IPS-18c (cell line): Measurements from ENCODE around the gene FRG1.
"Not testable (repeated sequence)": the region's sequence is repeated elsewhere in the genome, so short reads cannot be mapped to it uniquely, and the experiment has no call there.

Source experiments
- H3K4me3 ChIP-seq: 2 replicates; pipeline ENCODE4 v1.7.0; 2013; ENCODE audit warnings: low read depth, mild to moderate bottlenecking, low read length, moderate library complexity; ENCODE audit not compliant: insufficient read depth
- H3K9me3 ChIP-seq: one replicate; pipeline ENCODE4 v1.6.1; 2013; ENCODE audit warnings: mild to moderate bottlenecking, low read length, moderate library complexity; ENCODE audit not compliant: control insufficient read depth, insufficient read depth

The FRG1 gene

DNA sequence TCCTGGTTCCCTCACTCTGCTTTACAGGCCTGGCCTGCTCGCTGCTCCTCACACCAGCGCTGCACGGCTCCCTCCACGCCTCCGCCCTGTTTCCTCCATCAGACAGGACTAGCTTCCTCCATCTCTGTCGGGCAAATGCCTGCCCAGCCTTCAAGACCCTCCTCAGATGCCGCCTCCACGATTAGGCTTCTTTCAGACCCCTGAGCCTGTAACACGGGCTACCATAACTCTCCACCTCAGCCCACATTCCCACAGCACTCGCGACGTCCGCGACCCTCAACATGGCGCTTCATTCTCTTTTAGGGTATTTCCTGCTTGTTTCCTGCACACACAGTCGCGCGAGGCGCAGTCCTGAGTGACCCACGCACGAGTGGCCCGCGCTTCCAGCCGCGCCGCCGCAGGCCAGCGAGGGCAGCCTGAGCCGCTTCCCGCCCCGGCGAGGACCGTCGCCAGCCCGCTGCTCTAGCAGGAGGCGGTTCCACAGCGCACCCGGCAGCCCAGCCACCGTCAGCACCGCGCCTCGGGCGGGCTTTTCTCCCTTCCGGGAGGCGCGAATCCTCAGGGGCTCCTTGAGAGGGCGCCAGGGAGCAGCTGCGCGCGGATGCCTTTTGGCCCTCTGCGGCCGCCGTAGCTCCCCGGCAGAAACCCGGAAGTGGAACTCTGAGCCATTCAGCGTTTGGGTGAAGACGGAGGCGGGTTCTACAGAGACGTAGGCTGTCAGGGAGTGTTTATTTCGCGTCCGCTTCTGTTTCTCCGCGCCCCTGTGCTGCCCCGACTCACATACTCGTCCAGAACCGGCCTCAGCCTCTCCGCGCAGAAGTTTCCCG is at the start of gene FRG1:
FRG1 (plus strand) TSS at position 695 of the 827 bp plus-strand sequence. CDS start 138 bp downstream, outside the sequence.
- no peaks in the 10 kb centered on the region for H3K9me3 ChIP-seq
- peak within 1 kb of the TSS; percentile 83 for H3K4me3 ChIP-seq

- Histone ChIP-seq H3K4me3 (no peak overlapping the region), H3K9me3 (no peaks in the 10 kb centered on the region)
Measured at GRCh38 chr4:189897667-189898066, 43.0 kb upstream of the FRG1 start.

- not testable (repeated sequence) for H3K9me3 ChIP-seq, H3K4me3 ChIP-seq
Measured at GRCh38 chr4:189899481-189900015, 41.1 kb upstream of the FRG1 start.

GRCh38 chr4:189904420-189905027 is 36.1 kb upstream of the FRG1 start:
- not testable (repeated sequence) for H3K9me3 ChIP-seq

GRCh38 chr4:189912170-189912569 is 28.5 kb upstream of the FRG1 start:
- no peaks in the 10 kb centered on the region for H3K9me3 ChIP-seq

More at GRCh38 chr4:189904420-189905027, 36.1 kb upstream of the FRG1 start:
- H3K4me3 ChIP-seq = not testable (repeated sequence)

DNA sequence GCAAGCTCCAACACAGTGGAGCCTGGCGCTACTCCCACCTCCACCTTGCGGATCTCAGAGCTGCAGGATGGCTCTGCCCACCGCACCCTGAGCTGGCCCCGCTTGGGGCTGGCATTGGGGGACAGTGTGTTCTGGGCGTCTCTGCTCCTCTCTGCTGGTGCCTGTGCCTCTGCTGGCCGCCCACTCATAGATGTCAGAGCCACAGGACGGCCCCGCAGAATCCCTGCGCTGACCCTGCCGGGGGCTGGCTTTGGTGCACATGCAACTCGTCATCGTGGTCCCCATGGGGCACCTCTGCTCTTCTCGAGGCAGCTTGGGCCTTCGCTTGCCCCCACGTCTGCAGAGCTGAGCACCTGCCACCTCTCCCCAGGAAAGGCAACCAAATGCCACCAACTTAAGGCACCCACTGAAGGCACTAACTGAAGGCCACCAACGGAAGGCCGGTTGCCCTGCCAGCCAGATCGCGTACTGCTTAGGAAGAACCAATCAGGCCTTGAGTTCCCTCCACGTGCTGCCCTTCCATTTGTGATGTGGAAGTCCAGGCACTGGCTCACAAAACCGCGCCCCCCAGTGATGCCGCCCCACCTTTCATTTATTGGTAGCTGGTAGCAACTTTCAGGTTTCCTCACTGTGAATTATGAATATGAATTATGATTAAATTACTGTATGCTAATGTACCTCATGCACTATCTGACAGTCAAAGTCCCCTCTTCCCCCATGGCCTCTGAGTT is 23.3 kb upstream of the FRG1 start:
- no peaks in the 10 kb centered on the region for H3K9me3 ChIP-seq
- H3K4me3 ChIP-seq = no peak overlapping the region

More at GRCh38 chr4:189912170-189912569, 28.5 kb upstream of the FRG1 start:
- H3K4me3 ChIP-seq = no peak overlapping the region

- no peaks in the 10 kb centered on the region for H3K9me3 ChIP-seq
- no peak overlapping the region for H3K4me3 ChIP-seq
Measured at GRCh38 chr4:189921058-189921457, 19.6 kb upstream of the FRG1 start.

DNA sequence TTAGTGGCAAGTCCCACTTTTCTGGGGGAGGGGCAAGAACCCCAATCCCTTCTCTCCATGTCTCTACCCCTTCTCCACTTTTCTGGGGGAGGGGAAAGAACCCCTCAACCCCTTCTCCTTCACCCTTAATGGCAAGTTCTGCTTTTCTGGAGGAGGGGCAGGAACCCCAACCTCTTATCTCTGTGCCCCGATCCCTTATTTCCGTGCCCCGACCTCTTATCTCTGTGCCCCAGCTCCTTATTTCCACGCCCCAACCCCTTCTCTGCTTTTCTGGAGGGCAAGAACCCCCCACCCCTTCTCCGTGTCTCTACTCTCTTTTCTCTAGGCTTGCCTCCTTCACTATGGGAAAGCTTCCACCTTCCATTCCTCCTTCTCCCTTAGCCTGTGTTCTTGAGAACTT is 13.9 kb upstream of the FRG1 start:
- not testable (repeated sequence) for H3K4me3 ChIP-seq, H3K9me3 ChIP-seq

DNA sequence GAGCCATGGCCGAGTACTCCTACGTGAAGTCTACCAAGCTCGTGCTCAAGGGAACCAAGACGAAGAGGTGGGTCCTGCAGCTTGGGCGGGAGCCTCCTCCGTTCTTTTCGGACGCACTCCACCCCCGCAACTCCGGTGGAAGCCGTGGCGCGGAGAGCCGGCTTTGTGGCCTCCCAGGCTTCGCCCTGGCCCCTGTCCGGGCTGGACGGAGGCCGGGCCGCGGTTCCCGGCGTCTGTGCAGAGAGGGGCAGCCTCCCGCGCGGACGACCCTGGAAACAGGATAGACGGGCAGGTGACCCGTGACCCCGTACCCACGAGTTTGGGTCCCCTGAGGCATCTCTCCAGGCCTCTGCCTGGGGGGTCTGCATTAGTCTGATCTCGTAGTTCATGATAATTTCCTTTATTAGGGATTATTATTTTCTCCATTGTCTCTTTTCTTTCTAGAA is 356 bp downstream of the FRG1 start:
- Histone ChIP-seq H3K4me3 (peak overlapping the region; percentile 83), H3K9me3 (no peaks in the 10 kb centered on the region)

DNA sequence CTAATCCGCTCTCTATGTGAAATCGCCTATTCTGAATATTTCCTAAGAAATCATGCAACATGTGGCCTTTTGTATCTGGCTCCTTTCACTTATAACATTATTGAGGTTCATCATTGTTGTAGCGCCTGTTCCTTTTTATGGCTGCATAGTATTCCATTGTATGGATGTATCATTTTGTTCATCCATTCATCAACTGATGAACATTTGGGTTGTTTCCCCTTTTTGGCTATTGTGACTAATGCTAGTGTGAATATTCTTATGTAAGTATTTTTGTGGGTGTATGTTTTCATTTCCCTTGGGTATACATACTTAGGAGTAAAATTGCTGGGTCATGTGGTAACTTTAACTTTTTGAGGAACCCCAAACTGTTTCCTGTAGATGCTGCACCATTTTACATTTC is 1.7 kb downstream of the FRG1 start:
- not testable (repeated sequence) for H3K9me3 ChIP-seq, H3K4me3 ChIP-seq

- not testable (repeated sequence) for H3K4me3 ChIP-seq, H3K9me3 ChIP-seq
Measured at GRCh38 chr4:189944077-189944476, 3.4 kb downstream of the FRG1 start.

GRCh38 chr4:189946906-189947305 is 6.2 kb downstream of the FRG1 start:
- H3K4me3 ChIP-seq, H3K9me3 ChIP-seq: not testable (repeated sequence)

- H3K9me3 ChIP-seq, H3K4me3 ChIP-seq: not testable (repeated sequence)
Measured at GRCh38 chr4:189948486-189948885, 7.8 kb downstream of the FRG1 start.

- H3K4me3 ChIP-seq, H3K9me3 ChIP-seq: not testable (repeated sequence)
Measured at GRCh38 chr4:189969291-189969690, 28.6 kb downstream of the FRG1 start.

GRCh38 chr4:189973646-189974045 is 33.0 kb downstream of the FRG1 start:
- peaks cover 2% of the 10 kb centered on the region for H3K9me3 ChIP-seq
- H3K4me3 ChIP-seq = no peak overlapping the region

DNA sequence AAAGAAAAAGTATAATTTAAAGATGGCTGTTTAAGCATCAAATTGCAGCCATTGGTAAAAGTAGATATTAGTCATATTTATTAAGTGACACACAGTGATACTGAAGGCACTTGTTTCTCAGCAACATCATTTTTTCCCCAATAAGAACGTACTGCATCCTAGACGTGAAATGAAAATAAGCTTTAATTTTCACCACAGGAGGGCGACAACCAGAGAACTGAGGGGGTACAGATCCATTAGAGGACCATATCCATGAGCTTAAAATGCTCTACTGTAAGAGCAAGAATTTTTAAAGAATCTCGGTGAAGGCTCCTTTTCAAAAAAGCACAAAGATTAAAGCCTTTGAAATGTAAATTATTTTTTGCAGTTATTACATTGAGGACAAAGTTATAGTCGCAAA is 33.4 kb downstream of the FRG1 start:
- no peak overlapping the region for H3K4me3 ChIP-seq
- peaks cover 2% of the 10 kb centered on the region for H3K9me3 ChIP-seq

DNA sequence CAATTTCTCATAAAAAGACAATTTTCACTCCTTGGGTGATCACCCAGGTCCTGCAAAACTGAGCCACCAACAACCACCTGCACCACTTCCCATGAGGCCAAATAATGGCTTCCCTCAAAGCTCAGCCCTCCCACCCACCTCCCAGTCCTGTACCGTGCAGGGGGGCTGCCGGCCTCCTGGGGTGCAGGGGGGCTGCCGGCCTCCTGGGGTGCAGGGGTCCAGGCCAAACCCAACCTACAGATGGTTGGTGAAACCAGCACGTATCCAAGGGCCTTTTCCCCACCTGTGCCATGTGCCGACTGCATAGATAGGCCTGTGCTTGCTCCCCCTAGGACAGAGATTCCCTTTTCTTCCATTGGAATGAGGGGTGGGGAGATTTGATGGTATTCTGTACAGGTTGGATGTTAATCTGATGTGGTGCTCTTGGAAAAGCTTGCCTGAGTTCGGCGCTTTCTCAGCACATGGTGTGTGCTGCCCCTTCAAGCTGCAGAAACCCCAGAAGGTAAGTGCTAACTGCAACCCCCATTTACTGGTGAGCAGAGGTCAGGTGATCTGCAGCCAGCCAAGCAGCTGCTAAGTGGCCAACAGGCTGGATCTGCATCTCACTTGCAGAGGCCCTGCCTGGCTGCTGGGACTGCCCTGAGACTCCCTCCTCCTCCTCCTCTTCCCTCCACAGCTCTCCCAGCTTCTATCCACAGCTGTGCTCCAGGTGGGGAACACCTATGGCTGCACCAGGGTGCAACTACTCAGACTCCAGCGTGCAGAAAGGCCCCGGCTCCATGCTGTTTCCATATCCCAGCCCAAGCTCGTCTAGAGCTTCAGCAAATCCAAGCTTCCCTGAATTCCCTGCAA is 38.8 kb downstream of the FRG1 start:
- peaks cover 2% of the 10 kb centered on the region for H3K9me3 ChIP-seq
- no peak overlapping the region for H3K4me3 ChIP-seq
